NCI-H446 (cell line): ENCODE measurements around the gene INSC.
"Not testable (repeated sequence)": the region's sequence is repeated elsewhere in the genome, so short reads cannot be mapped to it uniquely, and the experiment has no call there.

ENCODE experiments used
- DNase-seq, 2 experiments: peaks; one replicate each; lab custom pipeline; 2025; lab: John Stamatoyannopoulos, UW

The INSC gene, protein sequence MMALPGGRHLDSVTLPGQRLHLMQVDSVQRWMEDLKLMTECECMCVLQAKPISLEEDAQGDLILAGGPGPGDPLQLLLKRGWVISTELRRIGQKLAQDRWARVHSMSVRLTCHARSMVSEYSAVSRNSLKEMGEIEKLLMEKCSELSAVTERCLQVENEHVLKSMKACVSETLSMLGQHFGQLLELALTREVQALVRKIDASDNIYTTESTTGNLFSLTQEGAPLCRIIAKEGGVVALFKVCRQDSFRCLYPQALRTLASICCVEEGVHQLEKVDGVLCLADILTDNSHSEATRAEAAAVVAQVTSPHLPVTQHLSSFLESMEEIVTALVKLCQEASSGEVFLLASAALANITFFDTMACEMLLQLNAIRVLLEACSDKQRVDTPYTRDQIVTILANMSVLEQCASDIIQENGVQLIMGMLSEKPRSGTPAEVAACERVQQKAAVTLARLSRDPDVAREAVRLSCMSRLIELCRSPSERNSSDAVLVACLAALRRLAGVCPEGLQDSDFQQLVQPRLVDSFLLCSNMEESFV

GRCh38 chr11:15114501-15115475, at the start of gene INSC:
Gene INSC, plus strand, starts transcription at chr11:15114923. Its CDS starts 34,252 bp downstream, at chr11:15149175.
- no peak for DNase-seq

DNA sequence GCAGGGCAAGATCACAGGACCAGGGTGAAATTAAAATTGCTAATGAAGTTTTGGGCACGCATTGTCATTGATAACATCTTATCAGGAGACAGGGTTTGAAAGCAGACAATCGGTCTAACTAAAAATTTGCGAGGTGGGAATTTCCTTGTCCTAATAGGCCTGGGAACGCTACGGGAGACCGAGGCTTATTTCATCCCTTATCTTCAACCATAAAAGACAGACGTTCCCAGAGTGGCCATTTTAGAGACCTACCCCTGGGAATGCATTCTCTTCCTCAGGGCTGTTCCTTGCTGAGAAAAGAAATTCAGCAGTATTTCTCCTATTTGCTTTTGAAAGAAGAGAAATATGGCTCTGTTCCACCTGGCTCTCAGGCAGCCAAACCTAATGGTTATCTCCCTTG, 45.0 kb upstream of the INSC start:
- not testable (repeated sequence) for DNase-seq

DNA sequence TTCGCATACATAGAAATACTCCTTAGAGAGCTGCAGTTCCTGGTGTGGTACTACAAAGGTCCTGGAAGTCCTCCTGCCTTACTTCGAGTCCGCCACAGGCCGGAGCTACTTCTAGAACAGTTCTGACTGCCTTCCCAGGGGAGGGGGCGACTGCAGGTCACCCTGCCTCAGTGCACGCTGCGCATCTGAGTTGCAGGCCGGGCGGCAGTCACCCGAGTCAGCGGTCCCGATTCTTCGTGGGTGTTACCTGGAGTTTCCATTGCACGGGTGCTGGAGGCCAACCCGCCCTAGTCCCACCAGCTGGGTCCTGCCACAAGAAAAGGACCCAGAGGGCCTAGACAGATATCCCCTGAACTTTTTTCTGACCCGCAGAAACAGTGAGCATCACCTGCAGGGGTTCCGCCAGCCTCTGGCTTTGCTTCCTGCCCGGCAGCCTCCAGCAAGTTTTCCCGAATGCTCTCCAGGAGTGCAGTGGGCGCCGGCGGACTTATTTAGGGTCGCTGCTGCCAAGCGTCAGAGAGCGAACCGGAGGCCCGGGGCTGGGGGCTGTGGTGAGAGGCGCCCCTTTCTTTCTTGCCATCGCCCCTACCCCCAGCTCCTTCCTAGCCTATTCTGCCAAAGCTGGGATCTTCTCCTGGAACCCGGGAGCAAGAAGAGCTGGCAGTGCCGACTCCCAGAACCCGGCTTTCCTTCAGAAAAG, 43.0 kb upstream of the INSC start:
- no peak for DNase-seq

DNA sequence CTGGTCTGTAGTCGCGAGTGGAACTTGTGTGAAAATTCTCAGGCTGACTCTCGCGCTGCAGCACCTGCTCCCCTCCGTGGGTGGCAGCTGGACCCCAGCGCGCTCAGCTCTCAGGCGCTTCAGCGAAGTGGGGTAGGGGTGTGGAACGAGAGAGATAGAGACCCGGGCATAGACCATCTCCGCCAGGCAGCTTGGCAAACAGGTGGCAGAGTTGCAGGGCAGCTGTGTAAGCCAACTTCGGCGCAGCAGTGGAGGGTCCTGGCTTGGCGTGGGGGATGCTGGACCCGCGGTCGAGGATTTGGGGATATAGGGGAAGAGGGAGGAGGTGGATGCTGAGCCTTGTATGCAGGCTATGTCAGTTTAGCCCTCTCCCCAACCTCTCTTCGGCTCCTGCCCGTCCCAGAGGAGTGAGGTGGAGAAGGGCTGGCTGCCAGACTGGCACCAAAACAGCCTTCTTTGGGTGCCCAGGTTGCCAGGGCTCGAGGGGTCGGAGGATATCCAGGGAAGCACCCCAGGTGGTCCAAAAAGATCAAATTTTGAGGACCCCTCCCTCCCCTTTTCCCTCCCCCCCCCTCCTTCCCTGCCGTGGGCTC, 42.1 kb upstream of the INSC start:
- DNase-seq = no peak

- DNase-seq = peak in 1 of 2 experiments; percentile 56
These were observed 41.1 kb upstream of the INSC start, which contains the start of gene CALCB for GRCh38 chr11:15073361-15074205. Gene CALCB, plus strand, starts transcription at chr11:15073593. Its CDS starts 1,126 bp downstream, at chr11:15074719.

DNA sequence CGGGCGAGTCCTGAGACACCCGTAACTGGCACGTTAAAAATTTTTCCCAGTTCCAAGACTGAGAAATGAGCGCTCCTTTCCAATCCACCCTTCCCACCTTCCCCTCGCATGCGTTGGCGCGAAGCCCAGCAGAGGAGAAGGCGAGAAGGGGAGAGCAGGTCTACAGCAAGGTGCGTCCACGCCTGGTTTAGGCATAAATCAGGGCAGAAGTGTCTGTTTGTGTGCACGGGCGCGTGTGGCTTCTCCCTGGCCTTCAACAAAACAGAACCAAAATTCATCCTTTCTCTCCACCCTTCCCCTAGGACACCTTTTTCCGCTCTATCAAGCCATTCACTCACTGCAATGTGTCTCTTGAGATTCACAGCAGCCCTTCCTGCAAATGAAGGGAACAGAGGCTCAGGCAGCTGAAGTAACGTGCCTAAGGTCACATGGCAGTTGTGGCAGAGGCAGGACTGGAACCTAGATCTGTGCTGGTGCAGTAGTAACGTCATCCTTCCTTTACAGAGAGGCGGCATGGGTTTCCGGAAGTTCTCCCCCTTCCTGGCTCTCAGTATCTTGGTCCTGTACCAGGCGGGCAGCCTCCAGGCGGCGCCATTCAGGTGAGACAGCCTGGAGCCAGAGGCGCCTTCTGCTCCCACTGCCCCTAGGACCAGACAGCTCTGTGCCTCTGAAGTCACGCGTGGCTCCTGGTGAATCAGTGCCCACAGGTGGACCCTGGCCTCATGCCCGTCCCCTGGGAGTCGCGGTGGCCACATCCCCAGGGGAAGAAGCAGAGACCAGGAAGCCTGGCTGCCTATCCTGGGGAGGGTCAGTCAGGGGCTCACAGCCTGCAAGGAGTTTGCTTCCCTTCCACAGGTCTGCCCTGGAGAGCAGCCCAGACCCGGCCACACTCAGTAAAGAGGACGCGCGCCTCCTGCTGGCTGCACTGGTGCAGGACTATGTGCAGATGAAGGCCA, 40.2 kb upstream of the INSC start:
- DNase-seq = peak; percentile 56 to 87

DNA sequence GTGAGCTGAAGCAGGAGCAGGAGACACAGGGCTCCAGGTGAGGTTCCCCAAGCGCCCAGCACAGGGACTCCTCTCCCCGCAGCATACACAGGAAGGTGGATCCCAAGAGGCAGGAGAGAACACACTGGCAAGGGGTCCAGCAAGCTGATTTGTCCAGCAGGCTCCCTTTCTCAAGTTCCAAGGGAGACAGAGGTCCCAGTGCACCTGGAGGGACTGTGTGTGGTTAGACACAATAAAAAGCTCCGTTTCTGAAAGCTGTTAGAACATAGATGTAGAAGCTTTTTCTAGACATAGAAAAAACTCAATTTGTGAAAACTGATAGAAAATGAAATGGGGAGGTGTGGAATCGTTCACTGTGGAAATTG, 39.6 kb upstream of the INSC start:
- DNase-seq = no peak

- DNase-seq = no peak
These were observed 23.5 kb upstream of the INSC start for GRCh38 chr11:15091175-15091574.

DNA sequence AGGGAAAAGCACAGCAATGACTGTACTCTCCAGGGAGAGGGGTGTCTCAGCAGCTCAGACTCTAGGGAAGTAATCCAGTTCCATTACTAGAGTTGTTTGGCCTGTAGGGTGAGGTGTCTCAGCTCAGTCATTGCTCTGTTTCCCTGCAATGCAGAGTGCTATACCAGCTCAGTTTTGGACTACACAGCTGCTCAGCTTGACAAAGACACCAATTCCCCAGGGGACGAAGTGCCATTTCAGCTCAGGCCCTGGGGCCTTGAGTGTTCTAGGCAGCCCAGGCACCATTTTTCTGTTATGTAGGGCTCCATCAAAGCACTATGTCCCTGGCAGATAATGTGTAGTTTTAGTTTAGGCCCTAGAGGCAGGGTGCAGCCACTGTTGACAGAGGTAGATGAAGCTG, 23.1 kb upstream of the INSC start:
- no peak for DNase-seq

GRCh38 chr11:15093432-15093831, 21.3 kb upstream of the INSC start:
- DNase-seq = no peak

GRCh38 chr11:15095736-15096228, 18.9 kb upstream of the INSC start:
- DNase-seq = no peak

DNA sequence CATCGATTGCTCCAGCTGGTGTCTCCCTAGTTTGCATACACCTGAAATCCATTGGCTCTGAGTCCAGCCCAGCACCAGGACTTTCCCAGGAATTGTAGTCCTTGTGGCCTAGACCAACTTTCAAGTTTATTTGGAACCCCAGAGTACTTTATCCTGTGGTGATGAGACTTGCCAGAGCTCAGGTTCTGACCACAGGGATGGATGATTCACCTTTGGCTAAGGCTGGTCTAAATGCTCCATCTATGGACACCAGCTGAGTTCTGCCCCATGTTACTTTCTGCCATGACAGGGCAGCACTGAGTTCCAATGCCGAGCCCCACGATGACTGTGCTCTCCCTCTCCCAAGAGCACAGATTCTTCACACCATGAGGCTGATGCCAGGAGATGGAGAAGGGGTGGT, 17.3 kb upstream of the INSC start:
- no peak for DNase-seq

DNA sequence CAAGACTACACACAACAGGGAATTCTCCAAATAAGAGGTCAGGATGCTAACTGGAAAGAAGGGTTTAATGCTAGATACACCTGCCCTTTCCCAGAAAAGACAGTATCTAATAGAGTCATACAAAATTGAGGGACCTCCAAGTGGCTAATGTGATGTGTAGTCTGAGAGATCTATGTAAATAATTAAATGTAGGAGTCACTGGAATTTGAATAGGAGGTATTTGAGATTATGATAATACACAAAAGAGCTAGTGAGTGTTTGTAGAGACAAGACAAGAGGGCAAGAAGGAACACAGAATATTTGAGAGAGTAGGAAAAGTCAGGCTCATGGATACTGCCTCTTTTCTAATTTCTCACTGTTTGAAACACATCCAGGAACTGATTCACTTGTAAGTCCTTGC, 15.5 kb upstream of the INSC start:
- no peak for DNase-seq

DNA sequence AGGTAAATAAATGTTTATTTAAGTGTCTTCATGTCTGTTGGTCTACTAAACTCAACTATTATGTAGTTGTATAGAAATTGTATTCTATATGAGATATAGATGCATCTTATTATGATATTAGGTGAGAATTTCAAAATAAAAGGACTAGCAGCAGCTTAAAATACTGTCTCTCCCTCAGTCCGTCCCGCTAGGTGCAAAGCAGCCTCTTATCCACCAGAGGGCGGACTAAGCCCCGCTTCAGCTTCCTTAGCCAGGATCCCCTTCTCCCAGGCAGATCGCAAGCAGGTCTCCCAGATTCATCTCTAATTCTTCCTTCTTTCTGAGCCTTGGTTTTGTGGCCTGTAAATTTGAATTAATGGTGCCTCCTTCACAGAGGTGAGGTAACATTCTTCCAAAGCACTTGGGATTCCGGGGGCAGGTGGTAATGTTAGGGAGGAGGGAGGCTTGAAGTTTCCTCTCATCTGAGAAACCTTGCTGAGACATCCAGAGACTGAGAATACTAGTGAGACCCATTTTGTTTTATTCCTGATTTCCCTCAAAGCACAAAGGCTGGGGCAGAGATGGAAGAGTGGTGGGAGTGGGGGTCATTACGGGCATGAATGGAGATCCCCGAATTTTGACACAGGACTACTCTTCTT, 13.5 kb upstream of the INSC start:
- DNase-seq = peak; percentile 66 to 79

DNA sequence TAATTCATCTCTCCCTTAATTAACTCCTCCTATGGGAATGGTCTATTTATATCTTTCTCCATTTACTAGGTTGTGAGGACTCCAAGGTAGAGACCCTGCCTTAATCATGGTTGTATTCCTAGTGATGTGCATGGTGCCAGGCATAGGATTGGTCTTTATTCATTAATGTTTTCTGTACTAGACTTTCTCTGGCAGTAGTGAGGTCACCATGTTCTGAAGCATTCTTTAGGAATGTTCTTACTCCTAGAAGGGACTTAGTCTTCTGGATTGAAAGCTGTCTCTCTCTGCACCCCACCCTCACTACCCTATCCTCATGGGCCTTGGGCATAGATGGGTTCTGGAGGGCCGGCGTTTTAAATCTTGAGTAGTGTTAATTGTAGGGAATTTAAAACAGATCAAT, 10.6 kb upstream of the INSC start:
- no peak for DNase-seq

- DNase-seq = no peak
These were observed 8.3 kb upstream of the INSC start for GRCh38 chr11:15106201-15106965.

- DNase-seq = no peak
These were observed 6.8 kb upstream of the INSC start for GRCh38 chr11:15107730-15108515.
